HG03457 (cell line): Measurements from ENCODE around the gene MRPL36.

ENCODE experiments used
- ATAC-seq: cut with Tn5 transposase; IDR thresholded peaks from one replicate; pipeline ENCODE4 v1.9.1; 2021; ENCODE audit warnings: moderate number of reproducible peaks; ENCODE audit not compliant: unreplicated experiment

Gene MRPL36

GRCh38 chr5:1782385-1783215 lies 17.0 kb downstream of the MRPL36 start:
- ATAC-seq: no peak

GRCh38 chr5:1781726-1782384 lies 17.8 kb downstream of the MRPL36 start:
- ATAC-seq: no peak

GRCh38 chr5:1781107-1781506 lies 18.5 kb downstream of the MRPL36 start:
- ATAC-seq: no peak

GRCh38 chr5:1780614-1780930 lies 19.1 kb downstream of the MRPL36 start:
- ATAC-seq: no peak

- ATAC-seq: no peak
Measured at GRCh38 chr5:1779782-1780613, 19.6 kb downstream of the MRPL36 start.

- no peak for ATAC-seq
Measured at GRCh38 chr5:1779021-1779680, 20.5 kb downstream of the MRPL36 start.

GRCh38 chr5:1778138-1779020 lies 21.3 kb downstream of the MRPL36 start:
- no peak for ATAC-seq

GRCh38 chr5:1777281-1778137 lies 22.1 kb downstream of the MRPL36 start:
- ATAC-seq: no peak

GRCh38 chr5:1776831-1777230 lies 22.8 kb downstream of the MRPL36 start:
- no peak for ATAC-seq

GRCh38 chr5:1772634-1773033 lies 27.0 kb downstream of the MRPL36 start:
- ATAC-seq: no peak

GRCh38 chr5:1771149-1772065 lies 28.2 kb downstream of the MRPL36 start:
- no peak for ATAC-seq

GRCh38 chr5:1770443-1770802 lies 29.2 kb downstream of the MRPL36 start:
- no peak for ATAC-seq

- no peak for ATAC-seq
Measured at GRCh38 chr5:1769752-1770442, 29.7 kb downstream of the MRPL36 start.

- no peak for ATAC-seq
Measured at GRCh38 chr5:1769017-1769640, 30.5 kb downstream of the MRPL36 start.

GRCh38 chr5:1768283-1769000 lies 31.2 kb downstream of the MRPL36 start:
- ATAC-seq: no peak

GRCh38 chr5:1767524-1768282 lies 31.9 kb downstream of the MRPL36 start:
- ATAC-seq: no peak
